PFSK-1 (cell line): Measurements from ENCODE around the gene PTGDS.

Experiments
- FOXP2 ChIP-seq: optimal IDR thresholded peaks from 2 replicates; pipeline ENCODE3; 2011; ENCODE audit warnings: borderline replicate concordance, control low read depth, inconsistent platforms; ENCODE audit not compliant: insufficient read depth; ENCODE audit errors: extremely low read length, extremely low read depth
- POLR2AphosphoS5 ChIP-seq: IDR thresholded peaks from 2 replicates; pipeline ENCODE4 v1.6.1; 2012; ENCODE audit warnings: low read depth, mild to moderate bottlenecking, control low read depth, low read length, moderate library complexity
- SIN3A ChIP-seq: IDR thresholded peaks from 2 replicates; pipeline ENCODE4 v1.6.1; 2012; ENCODE audit warnings: mild to moderate bottlenecking, low read length, moderate library complexity, borderline replicate concordance; ENCODE audit not compliant: insufficient read depth
- TAF1 ChIP-seq: IDR thresholded peaks from 2 replicates; pipeline ENCODE4 v1.6.1; 2012; ENCODE audit warnings: low read length, control low read depth, borderline replicate concordance; ENCODE audit not compliant: insufficient read depth
- TF ChIP-seq, protein P1 (sequence below), 2 experiments: IDR thresholded peaks; 2 replicates each; pipeline versions ENCODE4 v1.6.1 to v1.8.0; 2011 to 2012; ENCODE audit warnings: low read depth in 2 of 2, low read length in 2 of 2, control low read depth in 1 of 2, inconsistent platforms in 1 of 2, mild to moderate bottlenecking in 1 of 2, moderate library complexity in 1 of 2; ENCODE audit not compliant: insufficient read depth in 1 of 2

Gene PTGDS

DNA sequence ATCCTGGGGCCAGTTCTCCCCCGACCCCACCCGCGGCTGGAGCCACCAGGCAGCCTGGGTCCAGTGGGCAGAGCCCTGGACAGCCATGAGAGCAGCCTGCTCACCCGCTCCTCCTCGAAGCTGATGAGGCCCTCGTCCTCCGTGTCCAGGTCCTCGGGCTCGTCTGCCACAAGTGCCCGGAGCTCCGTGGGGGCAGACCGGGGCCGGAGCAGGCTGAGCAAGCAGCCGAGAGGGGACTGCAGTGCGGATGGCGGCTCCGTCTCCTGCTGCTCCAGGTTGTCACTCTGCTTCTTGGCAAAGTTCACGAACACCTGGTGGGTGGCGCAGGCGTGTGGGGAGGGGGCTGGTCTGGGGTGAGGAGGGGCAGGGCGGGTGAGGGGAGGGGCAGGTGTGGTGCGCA, 31.0 kb downstream of the PTGDS start:
- TF ChIP-seq POLR2AphosphoS5 (no peak), TAF1 (no peak), FOXP2 (no peak), SIN3A (no peak)
- TF ChIP-seq, protein P1, sequence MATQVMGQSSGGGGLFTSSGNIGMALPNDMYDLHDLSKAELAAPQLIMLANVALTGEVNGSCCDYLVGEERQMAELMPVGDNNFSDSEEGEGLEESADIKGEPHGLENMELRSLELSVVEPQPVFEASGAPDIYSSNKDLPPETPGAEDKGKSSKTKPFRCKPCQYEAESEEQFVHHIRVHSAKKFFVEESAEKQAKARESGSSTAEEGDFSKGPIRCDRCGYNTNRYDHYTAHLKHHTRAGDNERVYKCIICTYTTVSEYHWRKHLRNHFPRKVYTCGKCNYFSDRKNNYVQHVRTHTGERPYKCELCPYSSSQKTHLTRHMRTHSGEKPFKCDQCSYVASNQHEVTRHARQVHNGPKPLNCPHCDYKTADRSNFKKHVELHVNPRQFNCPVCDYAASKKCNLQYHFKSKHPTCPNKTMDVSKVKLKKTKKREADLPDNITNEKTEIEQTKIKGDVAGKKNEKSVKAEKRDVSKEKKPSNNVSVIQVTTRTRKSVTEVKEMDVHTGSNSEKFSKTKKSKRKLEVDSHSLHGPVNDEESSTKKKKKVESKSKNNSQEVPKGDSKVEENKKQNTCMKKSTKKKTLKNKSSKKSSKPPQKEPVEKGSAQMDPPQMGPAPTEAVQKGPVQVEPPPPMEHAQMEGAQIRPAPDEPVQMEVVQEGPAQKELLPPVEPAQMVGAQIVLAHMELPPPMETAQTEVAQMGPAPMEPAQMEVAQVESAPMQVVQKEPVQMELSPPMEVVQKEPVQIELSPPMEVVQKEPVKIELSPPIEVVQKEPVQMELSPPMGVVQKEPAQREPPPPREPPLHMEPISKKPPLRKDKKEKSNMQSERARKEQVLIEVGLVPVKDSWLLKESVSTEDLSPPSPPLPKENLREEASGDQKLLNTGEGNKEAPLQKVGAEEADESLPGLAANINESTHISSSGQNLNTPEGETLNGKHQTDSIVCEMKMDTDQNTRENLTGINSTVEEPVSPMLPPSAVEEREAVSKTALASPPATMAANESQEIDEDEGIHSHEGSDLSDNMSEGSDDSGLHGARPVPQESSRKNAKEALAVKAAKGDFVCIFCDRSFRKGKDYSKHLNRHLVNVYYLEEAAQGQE (IDR thresholded peaks at IDR 0.05; ENCODE audit: insufficient read depth in 1 of 2, low read depth in 2 of 2, low read length in 2 of 2) = no peak

DNA sequence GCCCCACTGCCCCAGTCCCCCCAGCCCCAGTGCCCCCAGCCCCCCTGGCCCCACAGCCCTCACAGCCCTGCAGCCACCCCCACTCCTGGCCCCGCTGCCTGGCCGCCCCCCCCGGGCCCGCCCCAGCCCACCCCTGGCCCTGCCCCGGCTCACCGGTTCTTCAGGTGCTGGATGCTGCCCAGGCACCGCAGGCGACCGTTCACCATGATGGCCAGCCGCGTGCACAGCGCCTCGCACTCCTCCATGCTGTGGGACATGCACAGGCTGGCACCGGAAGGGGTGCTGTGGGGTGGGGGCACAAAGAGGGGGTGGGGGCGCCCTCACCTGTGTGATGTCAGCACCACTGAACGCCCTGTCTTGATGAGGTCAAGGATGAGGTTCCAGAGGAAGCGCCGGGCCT, 31.9 kb downstream of the PTGDS start:
- TF ChIP-seq, protein P1 (IDR thresholded peaks at IDR 0.05; ENCODE audit: insufficient read depth in 1 of 2, low read depth in 2 of 2, low read length in 2 of 2) = no peak
- TF ChIP-seq POLR2AphosphoS5 (no peak), SIN3A (no peak), TAF1 (no peak), FOXP2 (no peak)

DNA sequence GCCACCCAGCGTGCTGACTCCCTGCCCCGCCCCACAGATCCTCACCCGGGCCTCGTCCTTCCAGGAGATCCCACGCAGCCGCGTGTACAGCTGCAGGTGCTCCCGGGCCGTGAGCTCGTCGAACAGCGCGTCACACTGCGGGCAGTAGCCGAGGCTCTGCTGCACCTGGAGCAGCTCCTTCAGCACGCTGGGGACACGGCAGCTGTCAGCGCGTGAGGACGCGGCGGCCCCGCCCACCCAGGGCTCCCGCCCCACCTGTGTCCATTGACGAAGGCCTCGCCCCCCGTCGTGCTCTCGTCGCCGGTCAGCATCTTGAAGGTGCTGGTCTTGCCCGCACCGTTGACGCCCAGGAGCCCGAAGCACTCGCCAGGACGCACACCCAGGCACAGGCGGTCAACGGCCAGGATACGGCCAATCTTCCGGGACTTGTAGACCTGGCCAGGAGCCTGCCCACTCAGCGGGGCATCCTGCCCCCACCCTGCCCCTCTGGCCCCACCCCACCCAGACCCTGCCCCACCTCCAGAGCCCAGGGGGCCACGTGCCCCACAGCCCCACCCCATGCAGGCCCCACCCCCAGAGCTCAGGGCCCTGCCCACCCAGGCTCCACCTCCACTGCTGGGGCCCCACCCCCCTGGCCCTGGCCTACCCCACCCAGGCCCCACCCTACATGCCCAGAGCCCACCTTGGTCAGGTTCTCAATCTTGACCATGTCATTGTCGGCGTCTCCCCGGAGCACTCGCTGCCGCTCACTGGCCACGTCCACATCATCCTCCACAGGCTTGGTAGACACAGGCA, 32.8 kb downstream of the PTGDS start:
- no peak for TF ChIP-seq TAF1
- TF ChIP-seq, protein P1 (IDR thresholded peaks at IDR 0.05; ENCODE audit: insufficient read depth in 1 of 2, low read depth in 2 of 2, low read length in 2 of 2) = no peak
- no peak for TF ChIP-seq SIN3A
- TF ChIP-seq FOXP2 = no peak
- TF ChIP-seq POLR2AphosphoS5 = no peak

DNA sequence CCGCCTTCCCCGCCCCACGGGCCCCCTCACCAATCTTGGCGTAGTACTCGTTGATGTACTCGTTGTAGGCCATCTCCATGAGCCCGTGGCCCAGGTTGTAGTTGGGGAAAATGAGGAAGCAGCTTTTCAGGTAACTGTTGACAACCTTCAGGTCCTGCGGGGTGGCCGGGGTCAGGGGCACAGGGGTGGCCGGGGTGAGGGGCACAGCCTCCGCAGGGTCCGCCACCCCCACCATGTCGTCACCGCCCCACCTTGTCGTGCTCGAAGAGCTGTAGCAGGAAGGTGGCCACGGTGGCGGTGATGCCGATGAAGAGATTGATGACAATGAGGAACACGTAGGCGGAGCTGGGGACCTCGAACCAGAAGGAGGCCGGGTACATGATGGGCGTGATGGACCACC, 33.9 kb downstream of the PTGDS start:
- TF ChIP-seq, protein P1 (IDR thresholded peaks at IDR 0.05; ENCODE audit: insufficient read depth in 1 of 2, low read depth in 2 of 2, low read length in 2 of 2) = no peak
- no peak for TF ChIP-seq SIN3A
- TF ChIP-seq FOXP2 = no peak
- no peak for TF ChIP-seq POLR2AphosphoS5
- TF ChIP-seq TAF1 = no peak

DNA sequence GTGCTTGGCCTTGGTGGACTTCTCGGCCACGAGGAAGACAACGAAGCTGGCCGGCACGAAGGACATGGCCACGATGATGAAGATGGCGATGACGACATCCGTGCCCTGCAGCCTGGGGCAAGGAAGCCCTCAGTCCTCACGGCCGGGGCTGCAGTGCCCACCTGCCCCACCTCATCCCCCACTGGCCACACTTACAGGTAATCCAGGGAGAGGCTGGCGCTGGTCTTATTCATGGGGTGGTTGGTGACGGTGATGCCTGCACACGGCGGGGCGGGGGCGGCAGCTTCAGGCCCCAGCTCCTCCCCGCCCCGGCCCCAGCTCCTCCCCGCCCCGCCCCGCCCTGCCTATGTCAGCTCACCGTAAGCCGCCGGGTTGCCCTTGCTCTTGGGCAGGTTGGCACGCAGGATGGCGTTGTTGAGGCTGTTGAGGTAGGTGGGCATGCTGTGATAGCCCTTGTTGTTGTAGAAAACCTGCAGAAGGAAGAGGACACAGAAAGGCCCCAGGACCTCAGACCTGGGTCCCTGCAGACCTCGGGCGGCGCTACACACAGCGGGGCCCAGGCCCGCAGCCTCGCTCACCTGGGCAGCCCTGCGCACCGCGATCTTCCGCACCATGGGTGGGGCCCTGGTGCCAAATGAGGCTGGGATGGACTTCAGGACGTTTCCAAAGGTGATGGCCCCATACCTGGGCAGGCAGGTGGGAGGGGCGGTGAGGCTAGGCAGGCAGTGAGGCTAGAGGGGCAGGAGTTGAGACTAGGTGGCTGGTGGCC, 34.8 kb downstream of the PTGDS start:
- no peak for TF ChIP-seq TAF1
- TF ChIP-seq FOXP2 = no peak
- TF ChIP-seq SIN3A = no peak
- TF ChIP-seq, protein P1 (IDR thresholded peaks at IDR 0.05; ENCODE audit: insufficient read depth in 1 of 2, low read depth in 2 of 2, low read length in 2 of 2) = no peak
- TF ChIP-seq POLR2AphosphoS5 = no peak
